NCI-H1105 treated with DMSO at 0.1 percent for 48 hours (cell line): ENCODE measurements around the gene SENP3.
A peak's percentile ranks its signal among the peaks of the same experiment; 100 is the strongest.
"Not testable (repeated sequence)": the region's sequence is repeated elsewhere in the genome, so short reads cannot be mapped to it uniquely, and the experiment has no call there.

Experiments used
- DNase-seq: peaks from one replicate; lab custom pipeline; 2025; lab: John Stamatoyannopoulos, UW

The SENP3 gene

DNA sequence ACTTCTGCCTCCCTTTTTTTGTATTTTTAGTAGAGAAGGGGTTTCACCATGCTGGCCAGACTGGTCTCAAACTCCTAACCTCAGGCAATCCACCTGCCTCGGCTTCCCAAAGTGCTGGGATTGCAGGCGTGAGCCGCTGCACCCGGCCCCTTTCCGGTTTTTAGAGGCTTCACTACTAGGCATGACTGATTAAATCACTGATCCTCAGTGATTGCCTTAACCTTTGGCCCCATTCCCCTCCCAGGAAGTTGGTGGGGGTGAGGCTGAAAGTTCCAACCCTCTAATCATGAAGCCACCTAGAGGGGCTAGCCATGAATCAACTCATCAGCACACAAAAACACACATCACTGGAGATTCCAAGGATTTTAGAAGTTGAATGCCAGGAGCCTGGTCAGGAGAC, 35.8 kb downstream of the SENP3 start:
- DNase-seq = not testable (repeated sequence)

DNA sequence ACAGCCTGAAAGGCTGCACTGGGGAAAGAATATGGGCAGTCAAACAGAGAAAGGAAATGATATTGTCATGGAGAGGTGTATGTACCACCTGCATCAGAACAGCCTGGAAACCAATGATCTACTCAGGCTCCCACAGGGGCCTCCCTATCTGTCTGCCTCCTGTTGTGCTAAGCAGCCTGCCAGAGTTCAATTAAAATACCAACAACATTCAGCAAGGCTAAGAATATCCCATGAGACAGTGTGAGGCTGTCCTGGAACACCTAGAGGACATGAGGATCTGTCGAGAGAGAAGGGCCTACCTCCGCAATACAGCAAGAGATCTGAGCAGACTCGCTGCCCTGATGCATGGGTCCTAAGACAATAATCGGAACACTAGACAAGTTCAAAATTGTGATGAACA, 44.6 kb downstream of the SENP3 start:
- DNase-seq = no peak

DNA sequence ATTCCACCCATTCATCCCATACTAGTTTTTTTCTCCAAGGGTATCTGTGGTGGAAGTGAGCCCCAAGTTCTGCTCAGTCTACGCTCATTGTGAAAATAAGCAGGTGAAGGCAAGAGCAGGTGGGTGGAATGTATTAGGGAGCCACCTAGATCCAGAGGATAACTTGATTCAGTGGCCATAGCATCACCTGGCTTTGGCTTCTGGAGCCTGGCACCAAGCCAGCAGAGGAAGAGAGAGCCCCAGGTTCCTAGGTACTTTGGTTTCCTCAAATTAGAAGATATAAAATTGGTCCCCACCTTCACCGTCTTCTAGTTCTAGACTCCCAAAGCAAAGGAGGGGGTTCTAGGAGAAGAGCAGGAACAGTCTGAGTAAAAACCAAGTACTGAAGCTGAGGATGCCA, 48.9 kb downstream of the SENP3 start:
- DNase-seq = peak; percentile 29

DNA sequence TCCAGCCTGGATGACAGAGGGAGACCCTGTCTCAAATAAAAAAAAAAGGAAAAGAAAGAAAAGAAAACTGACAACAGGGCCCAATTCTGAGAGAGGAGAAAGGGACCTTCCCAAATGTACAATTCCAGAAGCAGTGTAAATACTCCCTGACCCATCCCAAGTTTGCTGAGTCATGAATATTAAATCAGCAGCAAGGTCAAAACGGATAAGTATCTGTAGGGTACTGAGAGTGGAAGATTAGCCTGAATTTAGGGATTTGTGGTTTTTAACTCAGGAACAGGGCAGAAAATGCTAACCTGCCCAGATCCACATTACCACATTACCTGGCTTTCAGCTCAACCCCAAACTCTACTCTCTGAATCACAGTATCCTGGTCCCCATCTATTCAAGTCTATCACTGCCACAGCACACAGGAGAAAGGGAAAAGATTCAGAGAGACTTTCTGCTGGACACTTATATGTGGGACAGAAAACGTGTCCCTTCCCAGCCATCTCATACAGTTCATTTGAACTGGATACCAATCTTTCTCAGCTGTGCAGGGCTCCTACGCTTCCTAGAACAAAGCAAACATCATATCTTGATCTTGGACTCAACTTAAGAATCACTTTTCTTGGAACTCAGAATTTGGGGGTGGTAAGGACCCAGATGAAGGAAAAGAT, 50.0 kb downstream of the SENP3 start:
- no peak for DNase-seq

DNA sequence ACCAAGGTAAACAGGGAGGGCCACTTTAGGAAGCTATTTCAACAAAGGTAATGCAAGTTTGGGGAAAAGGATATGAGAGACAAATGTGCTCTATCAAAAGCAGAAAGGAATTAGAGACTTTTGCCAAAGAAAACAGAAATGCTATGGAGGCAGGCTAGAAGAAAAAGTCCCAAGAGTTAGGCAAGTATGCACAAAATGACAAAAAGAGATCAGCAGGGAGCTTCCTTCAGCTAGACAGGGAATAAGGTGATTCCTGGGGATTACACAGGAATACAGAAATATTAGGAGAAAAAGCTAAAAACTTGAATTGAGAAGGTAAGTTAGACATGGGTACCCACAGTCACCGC, 50.5 kb downstream of the SENP3 start:
- no peak for DNase-seq

DNA sequence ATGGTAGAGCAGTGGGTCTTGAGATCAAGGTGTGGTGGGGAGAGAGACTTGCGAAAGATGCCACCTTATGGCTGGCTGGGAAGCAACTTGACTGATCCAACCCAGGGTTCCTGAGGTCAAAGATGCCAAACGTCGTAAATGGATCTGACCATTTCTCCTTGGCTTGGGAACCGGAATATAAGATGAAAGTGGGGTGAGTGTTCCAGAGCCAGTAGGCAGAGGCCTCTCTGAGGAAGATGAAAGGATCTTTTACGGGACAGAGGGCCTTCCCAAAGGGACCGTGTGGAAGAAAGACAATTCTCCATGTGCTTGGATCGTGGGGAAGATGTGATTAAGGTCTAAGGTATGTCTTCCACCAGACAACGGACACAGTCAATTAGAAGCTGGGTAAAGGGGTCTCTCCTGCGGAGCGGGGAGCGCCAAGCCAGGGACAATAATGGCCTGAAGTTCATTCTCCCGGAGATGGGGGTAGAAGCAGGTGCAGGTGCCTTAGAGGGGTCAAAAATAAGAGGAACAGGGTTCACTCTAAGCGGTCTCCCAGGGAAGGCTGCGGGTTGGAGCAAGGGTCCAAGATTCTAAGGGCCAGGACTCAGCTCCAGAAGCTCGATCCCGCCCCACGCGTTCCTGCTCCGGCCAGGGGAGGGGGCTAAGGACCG, 52.2 kb downstream of the SENP3 start:
- DNase-seq = no peak

DNA sequence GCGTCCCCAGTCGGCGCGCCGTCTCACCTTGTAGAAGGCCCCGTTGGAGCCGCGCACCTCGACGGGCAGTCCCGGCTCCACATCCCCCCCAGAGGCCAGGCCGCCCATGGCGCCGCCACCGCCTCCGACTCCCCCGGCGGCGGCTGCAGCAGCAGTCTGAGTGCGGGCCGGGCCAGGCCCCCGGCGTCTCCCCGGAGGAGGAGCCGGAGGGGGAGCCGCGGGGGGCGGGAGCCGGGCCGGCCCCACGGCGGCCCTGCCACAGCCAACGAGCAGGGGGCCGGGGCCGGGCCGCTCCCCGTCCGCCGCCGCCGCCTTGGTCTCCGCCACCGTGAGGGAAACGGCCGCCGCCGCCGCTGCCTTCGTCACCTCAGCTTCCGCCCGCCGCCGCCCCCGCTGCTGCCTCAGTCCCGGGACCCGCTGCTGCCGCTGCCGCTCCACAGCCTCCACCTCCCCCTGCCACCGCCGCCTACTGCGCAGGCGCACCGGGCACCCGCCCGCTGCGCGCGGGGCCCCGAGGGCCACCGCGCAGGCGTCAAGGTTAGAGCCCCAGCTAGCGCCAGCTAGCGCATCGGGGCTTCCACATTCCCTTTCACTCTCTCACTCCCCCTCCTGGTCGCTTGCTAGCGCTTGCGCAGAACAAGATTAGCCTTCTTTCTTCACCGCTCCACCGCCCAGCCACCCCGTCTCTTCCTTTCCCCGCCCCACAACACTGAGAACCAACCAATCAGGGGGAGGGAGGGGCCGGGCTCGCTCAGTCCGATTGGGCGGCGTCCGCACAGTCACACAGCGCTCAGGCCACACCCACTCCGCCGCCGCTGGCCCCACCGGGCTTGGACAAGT, 52.9 kb downstream of the SENP3 start, which contains the start of gene FXR2:
TSS of gene FXR2 (minus strand) at position 473 of the 840 bp plus-strand sequence. CDS start at position 108, 365 bp downstream.
- peak; percentile 100 for DNase-seq

DNA sequence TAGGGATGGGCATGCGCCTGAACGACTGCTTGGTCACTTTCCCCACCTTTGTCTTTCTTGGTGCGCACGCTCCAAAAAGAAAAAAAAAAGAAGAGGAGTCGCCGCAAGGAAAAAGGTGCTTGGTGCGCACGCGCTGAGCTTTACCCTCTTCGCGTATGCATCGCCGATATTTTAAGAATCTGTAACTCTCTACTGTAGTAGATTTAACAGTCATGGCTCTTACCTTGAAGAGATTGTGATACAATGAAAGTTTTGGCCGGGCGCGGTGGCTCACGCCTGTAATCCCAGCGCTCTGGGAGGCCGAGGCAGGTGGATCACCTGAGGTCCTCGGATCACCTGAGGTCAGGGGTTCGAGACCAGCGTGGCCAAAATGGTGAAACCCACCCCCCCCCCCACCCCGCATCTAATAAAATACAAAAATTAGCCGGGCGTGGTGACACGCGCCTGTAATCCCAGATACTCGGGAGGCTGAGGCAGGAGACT, 53.6 kb downstream of the SENP3 start:
- no peak for DNase-seq

DNA sequence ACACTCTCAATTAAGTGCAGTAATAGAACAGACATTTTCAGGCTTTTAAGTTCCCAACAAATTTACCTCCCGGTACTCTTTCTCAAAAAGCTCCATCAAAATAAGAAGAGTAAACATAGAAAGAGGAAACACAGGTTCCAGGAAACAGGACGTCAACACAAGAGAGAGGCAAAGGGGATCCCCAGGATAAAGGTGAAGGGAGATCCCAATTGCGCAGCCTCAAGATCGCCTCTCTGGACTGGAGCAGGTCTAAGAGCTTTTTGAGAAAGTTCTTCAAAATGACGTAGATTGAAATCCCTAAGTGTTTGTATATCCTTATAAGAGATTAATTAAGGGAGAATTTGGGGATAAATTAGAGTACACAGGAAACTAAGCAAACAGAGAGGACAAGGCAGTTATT, 56.9 kb downstream of the SENP3 start:
- no peak for DNase-seq

DNA sequence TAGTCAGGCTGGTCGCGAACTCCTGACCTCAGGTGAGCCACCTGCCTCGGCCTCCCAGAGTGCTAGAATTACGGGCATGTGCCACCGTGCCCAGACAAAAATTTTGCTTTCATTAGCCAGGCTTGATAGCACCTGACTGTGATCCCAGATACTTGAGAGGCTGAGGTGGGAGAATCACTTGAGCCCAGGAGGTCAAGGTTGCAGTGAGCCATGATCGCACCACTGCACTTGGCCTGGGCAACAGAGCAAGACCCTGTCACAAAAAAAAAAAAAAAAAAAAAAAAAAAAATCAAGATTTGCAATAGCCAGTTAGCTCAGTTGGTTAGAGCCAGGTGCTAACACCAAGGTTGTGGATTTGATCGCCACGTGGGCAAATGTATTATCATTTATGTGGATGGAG, 59.1 kb downstream of the SENP3 start:
- no peak for DNase-seq
